Immature natural killer cell (primary cell): ENCODE measurements around the gene HBZ. TPM values are rescaled to one million over a fixed set of nuclear protein-coding genes. Genes with fewer than 3 reads are reported as not detected.
"Not testable (repeated sequence)": the region's sequence is repeated elsewhere in the genome, so short reads cannot be mapped to it uniquely, and the experiment has no call there.

Experiments used
- DNase-seq, 3 donors: peaks; one replicate each; pipeline ENCODE4 v3.0.0; 2022; ENCODE audit warnings: mixed read lengths in 1 of 3
- H3K27ac Mint-ChIP-seq, 6 donors: one replicate each; pipeline ENCODE4 v1.8.0; 2020; ENCODE audit warnings: mixed read lengths in 6 of 6, mild to moderate bottlenecking in 5 of 6, inconsistent platforms in 4 of 6, moderate library complexity in 3 of 6
- H3K27me3 Mint-ChIP-seq, 3 donors: one replicate each; pipeline ENCODE4 v1.8.0; 2020 to 2021; ENCODE audit warnings: low read depth in 3 of 3, mild to moderate bottlenecking in 3 of 3, mixed read lengths in 3 of 3, moderate library complexity in 3 of 3, inconsistent platforms in 1 of 3
- H3K36me3 Mint-ChIP-seq, 3 donors: one replicate each; pipeline ENCODE4 v1.8.0; 2020; ENCODE audit warnings: mixed read lengths in 3 of 3, inconsistent platforms in 2 of 3, mild to moderate bottlenecking in 2 of 3
- H3K4me1 Mint-ChIP-seq, 2 donors: one replicate each; pipeline ENCODE4 v1.8.0; 2020; ENCODE audit warnings: inconsistent platforms in 2 of 2, mild to moderate bottlenecking in 2 of 2, mixed read lengths in 2 of 2, moderate library complexity in 1 of 2
- H3K4me3 Mint-ChIP-seq, 5 donors: one replicate each; pipeline ENCODE4 v1.8.0; 2020; ENCODE audit warnings: mild to moderate bottlenecking in 5 of 5, mixed read lengths in 5 of 5, inconsistent platforms in 3 of 5, moderate library complexity in 3 of 5
- H3K9me3 Mint-ChIP-seq, 6 donors: one replicate each; pipeline ENCODE4 v1.8.0; 2020; ENCODE audit warnings: mild to moderate bottlenecking in 6 of 6, mixed read lengths in 6 of 6, inconsistent platforms in 4 of 6, moderate library complexity in 3 of 6
- polyA plus RNA-seq, 3 donors: library from polyadenylated mRNA; unstranded; fragments of 300-500 nt; fragmentation: Illumina TruSeq; gene quantifications; one replicate each; pipeline ENCODE4 v1.2.3, GENCODE V29; 2021

The HBZ gene
- polyA plus RNA-seq, 3 donors from 2014 or later = not detected

DNA sequence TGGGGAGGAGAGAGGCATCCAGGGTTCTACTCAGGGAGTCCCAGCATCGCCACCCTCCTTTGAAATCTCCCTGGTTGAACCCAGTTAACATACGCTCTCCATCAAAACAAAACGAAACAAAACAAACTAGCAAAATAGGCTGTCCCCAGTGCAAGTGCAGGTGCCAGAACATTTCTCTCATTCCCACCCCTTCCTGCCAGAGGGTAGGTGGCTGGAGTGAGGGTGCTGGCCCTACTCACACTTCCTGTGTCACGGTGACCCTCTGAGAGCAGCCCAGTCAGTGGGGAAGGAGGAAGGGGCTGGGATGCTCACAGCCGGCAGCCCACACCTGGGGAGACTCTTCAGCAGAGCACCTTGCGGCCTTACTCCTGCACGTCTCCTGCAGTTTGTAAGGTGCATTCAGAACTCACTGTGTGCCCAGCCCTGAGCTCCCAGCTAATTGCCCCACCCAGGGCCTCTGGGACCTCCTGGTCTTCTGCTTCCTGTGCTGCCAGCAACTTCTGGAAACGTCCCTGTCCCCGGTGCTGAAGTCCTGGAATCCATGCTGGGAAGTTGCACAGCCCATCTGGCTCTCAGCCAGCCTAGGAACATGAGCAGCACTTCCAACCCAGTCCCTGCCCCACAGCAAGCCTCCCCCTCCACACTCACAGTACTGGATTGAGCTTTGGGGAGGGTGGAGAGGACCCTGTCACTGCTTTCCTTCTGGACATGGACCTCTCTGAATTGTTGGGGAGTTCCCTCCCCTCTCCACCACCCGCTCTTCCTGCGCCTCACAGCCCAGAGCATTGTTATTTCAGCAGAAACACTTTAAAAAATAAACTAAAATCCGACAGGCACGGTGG, 21.7 kb downstream of the HBZ start:
- not testable (repeated sequence) for H3K36me3 Mint-ChIP-seq, DNase-seq, H3K9me3 Mint-ChIP-seq, H3K27ac Mint-ChIP-seq
- Mint-ChIP-seq H3K4me3 (peak overlapping the region in 3 of 5 donors; percentile 10 to 42 (median 24)), H3K27me3 (peaks cover 20 to 34% (median 20%) of the 10 kb centered on the region in 3 donors), H3K4me1 (peaks cover 7 to 15% of the 10 kb centered on the region in 2 donors)

DNA sequence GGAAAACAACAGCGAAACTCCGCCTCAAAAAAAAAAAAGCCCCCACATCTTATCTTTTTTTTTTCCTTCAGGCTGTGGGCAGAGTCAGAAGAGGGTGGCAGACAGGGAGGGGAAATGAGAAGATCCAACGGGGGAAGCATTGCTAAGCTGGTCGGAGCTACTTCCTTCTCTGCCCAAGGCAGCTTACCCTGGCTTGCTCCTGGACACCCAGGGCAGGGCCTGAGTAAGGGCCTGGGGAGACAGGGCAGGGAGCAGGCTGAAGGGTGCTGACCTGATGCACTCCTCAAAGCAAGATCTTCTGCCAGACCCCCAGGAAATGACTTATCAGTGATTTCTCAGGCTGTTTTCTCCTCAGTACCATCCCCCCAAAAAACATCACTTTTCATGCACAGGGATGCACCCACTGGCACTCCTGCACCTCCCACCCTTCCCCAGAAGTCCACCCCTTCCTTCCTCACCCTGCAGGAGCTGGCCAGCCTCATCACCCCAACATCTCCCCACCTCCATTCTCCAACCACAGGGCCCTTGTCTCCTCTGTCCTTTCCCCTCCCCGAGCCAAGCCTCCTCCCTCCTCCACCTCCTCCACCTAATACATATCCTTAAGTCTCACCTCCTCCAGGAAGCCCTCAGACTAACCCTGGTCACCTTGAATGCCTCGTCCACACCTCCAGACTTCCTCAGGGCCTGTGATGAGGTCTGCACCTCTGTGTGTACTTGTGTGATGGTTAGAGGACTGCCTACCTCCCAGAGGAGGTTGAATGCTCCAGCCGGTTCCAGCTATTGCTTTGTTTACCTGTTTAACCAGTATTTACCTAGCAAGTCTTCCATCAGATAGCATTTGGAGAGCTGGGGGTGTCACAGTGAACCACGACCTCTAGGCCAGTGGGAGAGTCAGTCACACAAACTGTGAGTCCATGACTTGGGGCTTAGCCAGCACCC, 22.8 kb downstream of the HBZ start:
- Mint-ChIP-seq H3K27me3 (peaks cover 20 to 37% (median 28%) of the 10 kb centered on the region in 3 donors), H3K4me3 (peak overlapping the region in 4 of 5 donors; percentile 46 to 62 (median 58)), H3K36me3 (no peaks in the 10 kb centered on the region), H3K9me3 (no peaks in the 10 kb centered on the region), H3K27ac (no peak overlapping the region), H3K4me1 (peaks cover 15 to 18% of the 10 kb centered on the region in 2 donors)
- no peak for DNase-seq

DNA sequence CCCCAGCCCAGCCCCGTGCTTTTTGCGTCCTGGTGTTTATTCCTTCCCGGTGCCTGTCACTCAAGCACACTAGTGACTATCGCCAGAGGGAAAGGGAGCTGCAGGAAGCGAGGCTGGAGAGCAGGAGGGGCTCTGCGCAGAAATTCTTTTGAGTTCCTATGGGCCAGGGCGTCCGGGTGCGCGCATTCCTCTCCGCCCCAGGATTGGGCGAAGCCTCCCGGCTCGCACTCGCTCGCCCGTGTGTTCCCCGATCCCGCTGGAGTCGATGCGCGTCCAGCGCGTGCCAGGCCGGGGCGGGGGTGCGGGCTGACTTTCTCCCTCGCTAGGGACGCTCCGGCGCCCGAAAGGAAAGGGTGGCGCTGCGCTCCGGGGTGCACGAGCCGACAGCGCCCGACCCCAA, 23.6 kb downstream of the HBZ start:
- Mint-ChIP-seq H3K4me3 (peak overlapping the region in 3 of 5 donors; percentile 18 to 29 (median 27)), H3K4me1 (peaks cover 15 to 19% of the 10 kb centered on the region in 2 donors)
- not testable (repeated sequence) for H3K9me3 Mint-ChIP-seq

GRCh38 chr16:176477-177382, 24.3 kb downstream of the HBZ start, which contains the start of gene HBA1:
Gene HBA1, plus strand, starts transcription at chr16:176680. Its CDS starts 37 bp downstream, at chr16:176717.
- peak within 1 kb of the TSS; percentile 42 to 67 (median 60) for H3K4me3 Mint-ChIP-seq
- H3K9me3 Mint-ChIP-seq, H3K27ac Mint-ChIP-seq: not testable (repeated sequence)

More for the DNA sequence above, 23.6 kb downstream of the HBZ start:
- DNase-seq, H3K27ac Mint-ChIP-seq, H3K36me3 Mint-ChIP-seq: not testable (repeated sequence)
- H3K27me3 Mint-ChIP-seq = peaks cover 19 to 30% (median 28%) of the 10 kb centered on the region in 3 donors

GRCh38 chr16:177394-177822, 25.0 kb downstream of the HBZ start:
- H3K4me3 Mint-ChIP-seq = peak overlapping the region; percentile 42 to 67 (median 59)
- DNase-seq = no peak
- peaks cover 15 to 20% of the 10 kb centered on the region in 2 donors for H3K4me1 Mint-ChIP-seq
- H3K9me3 Mint-ChIP-seq = no peaks in the 10 kb centered on the region
- H3K27ac Mint-ChIP-seq = no peak overlapping the region
- H3K27me3 Mint-ChIP-seq = peaks cover 15 to 30% (median 24%) of the 10 kb centered on the region in 3 donors
- H3K36me3 Mint-ChIP-seq = no peaks in the 10 kb centered on the region

More at GRCh38 chr16:176477-177382, 24.3 kb downstream of the HBZ start, which contains the start of gene HBA1:
- peak in 1 of 3 donors; percentile 25 for DNase-seq
- Mint-ChIP-seq H3K4me1 (peaks cover 15 to 20% of the 10 kb centered on the region in 2 donors), H3K27me3 (peaks cover 16 to 30% (median 25%) of the 10 kb centered on the region in 3 donors)
- H3K36me3 Mint-ChIP-seq = not testable (repeated sequence)

DNA sequence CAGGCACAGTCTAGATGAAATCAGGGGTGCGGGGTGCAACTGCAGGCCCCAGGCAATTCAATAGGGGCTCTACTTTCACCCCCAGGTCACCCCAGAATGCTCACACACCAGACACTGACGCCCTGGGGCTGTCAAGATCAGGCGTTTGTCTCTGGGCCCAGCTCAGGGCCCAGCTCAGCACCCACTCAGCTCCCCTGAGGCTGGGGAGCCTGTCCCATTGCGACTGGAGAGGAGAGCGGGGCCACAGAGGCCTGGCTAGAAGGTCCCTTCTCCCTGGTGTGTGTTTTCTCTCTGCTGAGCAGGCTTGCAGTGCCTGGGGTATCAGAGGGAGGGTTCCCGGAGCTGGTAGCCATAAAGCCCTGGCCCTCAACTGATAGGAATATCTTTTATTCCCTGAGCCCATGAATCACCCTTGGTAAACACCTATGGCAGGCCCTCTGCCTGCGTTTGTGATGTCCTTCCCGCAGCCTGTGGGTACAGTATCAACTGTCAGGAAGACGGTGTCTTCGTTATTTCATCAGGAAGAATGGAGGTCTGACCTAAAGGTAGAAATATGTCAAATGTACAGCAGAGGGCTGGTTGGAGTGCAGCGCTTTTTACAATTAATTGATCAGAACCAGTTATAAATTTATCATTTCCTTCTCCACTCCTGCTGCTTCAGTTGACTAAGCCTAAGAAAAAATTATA, 25.7 kb downstream of the HBZ start:
- Mint-ChIP-seq H3K36me3 (no peaks in the 10 kb centered on the region), H3K9me3 (no peaks in the 10 kb centered on the region), H3K27me3 (peaks cover 15 to 30% (median 24%) of the 10 kb centered on the region in 3 donors), H3K4me3 (peak overlapping the region; percentile 21 to 67 (median 47)), H3K4me1 (peaks cover 15 to 20% of the 10 kb centered on the region in 2 donors), H3K27ac (no peak overlapping the region)
- no peak for DNase-seq

DNA sequence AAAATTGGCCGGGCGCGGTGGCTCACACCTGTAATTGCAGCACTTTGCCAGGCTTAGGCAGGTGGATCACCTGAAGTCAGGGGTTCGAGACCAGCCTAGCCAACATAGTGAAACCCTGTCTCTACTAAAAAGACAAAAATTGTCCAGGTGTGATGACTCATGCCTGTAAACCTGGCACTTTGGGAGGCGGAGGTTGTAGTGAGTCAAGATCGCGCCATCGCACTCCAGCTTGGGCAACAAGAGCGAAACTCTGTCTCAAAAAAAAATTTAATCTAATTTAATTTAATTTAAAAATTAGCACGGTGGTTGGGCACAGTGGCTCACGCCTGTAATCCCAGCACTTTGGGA, 26.2 kb downstream of the HBZ start:
- Mint-ChIP-seq H3K4me3 (peak overlapping the region in 1 of 5 donors; percentile 40), H3K27ac (no peak overlapping the region), H3K36me3 (no peaks in the 10 kb centered on the region), H3K4me1 (peaks cover 15 to 18% of the 10 kb centered on the region in 2 donors), H3K9me3 (no peaks in the 10 kb centered on the region), H3K27me3 (peaks cover 15 to 30% (median 22%) of the 10 kb centered on the region in 3 donors)
- DNase-seq = no peak

DNA sequence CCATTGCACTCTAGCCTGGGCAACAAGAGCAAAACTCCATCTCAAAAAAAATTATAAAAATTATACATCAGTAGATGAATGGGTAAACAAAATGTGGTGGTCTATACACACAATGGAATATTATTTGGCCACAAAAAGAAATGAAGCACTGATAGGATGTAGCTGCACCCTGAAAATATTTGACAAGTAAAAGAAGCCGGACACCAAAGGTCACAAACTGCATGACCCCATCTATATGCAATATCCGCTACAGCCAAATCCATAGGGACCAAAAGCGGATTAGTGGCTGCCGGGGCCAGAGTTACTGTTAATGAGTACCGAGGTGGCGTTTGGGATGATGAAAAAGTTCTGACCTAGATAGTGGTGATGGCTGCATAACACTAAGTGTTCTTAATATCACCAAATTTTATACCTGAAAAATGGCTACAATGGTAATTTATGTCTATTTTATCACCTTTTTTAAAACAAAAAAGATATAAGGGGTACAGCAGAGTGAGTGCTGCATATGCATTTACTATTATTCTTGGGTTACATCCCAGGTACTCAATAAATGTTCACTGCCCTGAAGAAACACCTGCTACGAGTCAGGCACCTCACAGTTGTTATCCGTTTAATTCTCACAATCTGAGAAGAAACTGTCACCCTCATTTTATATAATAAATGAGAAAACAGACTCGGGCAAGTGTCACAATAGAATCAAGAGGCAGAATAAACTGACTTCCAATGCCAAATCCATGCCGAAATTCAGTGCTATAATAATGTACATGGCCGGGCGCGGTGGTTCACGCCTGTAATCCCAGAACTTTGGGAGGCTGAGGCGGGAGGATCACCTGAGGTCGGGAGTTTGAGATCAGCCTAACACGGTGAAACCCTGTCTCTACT, 27.0 kb downstream of the HBZ start:
- H3K27me3 Mint-ChIP-seq = peaks cover 15 to 28% (median 19%) of the 10 kb centered on the region in 3 donors
- H3K9me3 Mint-ChIP-seq = no peaks in the 10 kb centered on the region
- H3K27ac Mint-ChIP-seq = no peak overlapping the region
- H3K36me3 Mint-ChIP-seq = no peaks in the 10 kb centered on the region
- H3K4me1 Mint-ChIP-seq = peaks cover 15 to 17% of the 10 kb centered on the region in 2 donors
- peak overlapping the region; percentile 57 to 68 (median 68) for H3K4me3 Mint-ChIP-seq
- no peak for DNase-seq

GRCh38 chr16:180101-180675, 27.7 kb downstream of the HBZ start, which contains the start of gene HBQ1:
Gene HBQ1, plus strand, starts transcription at chr16:180459. Its CDS starts 28 bp downstream, at chr16:180487.
- H3K27ac Mint-ChIP-seq = no peak within 1 kb of the TSS

DNA sequence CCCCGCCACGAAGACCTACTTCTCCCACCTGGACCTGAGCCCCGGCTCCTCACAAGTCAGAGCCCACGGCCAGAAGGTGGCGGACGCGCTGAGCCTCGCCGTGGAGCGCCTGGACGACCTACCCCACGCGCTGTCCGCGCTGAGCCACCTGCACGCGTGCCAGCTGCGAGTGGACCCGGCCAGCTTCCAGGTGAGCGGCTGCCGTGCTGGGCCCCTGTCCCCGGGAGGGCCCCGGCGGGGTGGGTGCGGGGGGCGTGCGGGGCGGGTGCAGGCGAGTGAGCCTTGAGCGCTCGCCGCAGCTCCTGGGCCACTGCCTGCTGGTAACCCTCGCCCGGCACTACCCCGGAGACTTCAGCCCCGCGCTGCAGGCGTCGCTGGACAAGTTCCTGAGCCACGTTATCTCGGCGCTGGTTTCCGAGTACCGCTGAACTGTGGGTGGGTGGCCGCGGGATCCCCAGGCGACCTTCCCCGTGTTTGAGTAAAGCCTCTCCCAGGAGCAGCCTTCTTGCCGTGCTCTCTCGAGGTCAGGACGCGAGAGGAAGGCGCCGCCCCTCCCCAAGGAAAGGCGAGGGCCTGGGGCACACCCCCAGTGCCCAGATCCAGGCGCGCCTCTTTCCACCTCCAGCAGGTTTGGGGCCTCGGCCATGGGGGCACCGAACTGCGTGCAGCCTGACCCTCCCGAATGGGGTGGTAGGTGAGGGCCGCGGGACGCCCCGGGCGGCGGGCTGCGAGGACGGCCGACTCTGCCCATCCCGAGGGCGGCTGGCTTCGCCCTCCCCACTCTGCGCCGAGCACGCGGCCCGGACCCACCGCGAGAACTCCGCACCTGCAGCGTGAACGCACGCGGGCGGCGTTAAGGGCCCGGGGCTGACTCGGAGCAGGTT, 28.5 kb downstream of the HBZ start:
- Mint-ChIP-seq H3K4me3 (peak overlapping the region in 4 of 5 donors; percentile 47 to 68 (median 62)), H3K27me3 (peaks cover 8 to 20% (median 14%) of the 10 kb centered on the region in 3 donors), H3K9me3 (no peaks in the 10 kb centered on the region), H3K36me3 (peaks cover 0 to 6% (median 0%) of the 10 kb centered on the region in 3 donors), H3K4me1 (peaks cover 7 to 10% of the 10 kb centered on the region in 2 donors), H3K27ac (no peak overlapping the region)
- peak; percentile 79 to 84 (median 82) for DNase-seq

More at GRCh38 chr16:180101-180675, 27.7 kb downstream of the HBZ start, which contains the start of gene HBQ1:
- Mint-ChIP-seq H3K4me3 (peak within 1 kb of the TSS; percentile 57 to 68 (median 68)), H3K9me3 (no peaks in the 10 kb centered on the region), H3K4me1 (peaks cover 8 to 13% of the 10 kb centered on the region in 2 donors), H3K36me3 (peaks cover 0 to 3% (median 0%) of the 10 kb centered on the region in 3 donors), H3K27me3 (peaks cover 12 to 22% (median 17%) of the 10 kb centered on the region in 3 donors)
- DNase-seq = peak; percentile 52 to 58 (median 56)
